Ishikawa (cell line): ENCODE results near the gene MUSTN1.

ENCODE experiments used
- CEBPB ChIP-seq: IDR thresholded peaks from 2 replicates; pipeline ENCODE4 v1.6.1; 2012
- CREB1 ChIP-seq: IDR thresholded peaks from 2 replicates; pipeline ENCODE4 v1.6.1; 2012; ENCODE audit warnings: low read depth
- EGR1 ChIP-seq: IDR thresholded peaks from 2 replicates; pipeline ENCODE4 v1.6.1; 2012
- EP300 ChIP-seq: IDR thresholded peaks from 2 replicates; pipeline ENCODE4 v1.6.1; 2012; ENCODE audit warnings: borderline replicate concordance
- FOXM1 ChIP-seq: IDR thresholded peaks from 2 replicates; pipeline ENCODE4 v1.6.1; 2012; ENCODE audit warnings: low read depth, borderline replicate concordance
- NFIC ChIP-seq: IDR thresholded peaks from 2 replicates; pipeline ENCODE4 v1.6.1; 2012
- RAD21 ChIP-seq: IDR thresholded peaks from 2 replicates; pipeline ENCODE4 v1.6.1; 2012; ENCODE audit warnings: low read depth
- TAF1 ChIP-seq: IDR thresholded peaks from 2 replicates; pipeline ENCODE4 v1.6.1; 2012; ENCODE audit warnings: low read depth, mild to moderate bottlenecking
- TCF12 ChIP-seq: IDR thresholded peaks from 2 replicates; pipeline ENCODE4 v1.6.1; 2012; ENCODE audit warnings: low read depth
- TEAD4 ChIP-seq: IDR thresholded peaks from 2 replicates; pipeline ENCODE4 v1.6.1; 2012
- YY1 ChIP-seq: IDR thresholded peaks from 2 replicates; pipeline ENCODE4 v1.6.1; 2012; ENCODE audit warnings: low read depth
- ZBTB7A ChIP-seq: IDR thresholded peaks from 2 replicates; pipeline ENCODE4 v1.6.1; 2012; ENCODE audit warnings: low read depth
- TF ChIP-seq, protein P1 (sequence below): IDR thresholded peaks from 2 replicates; pipeline ENCODE4 v1.6.1; 2012
- TF ChIP-seq, protein P2 (sequence below): IDR thresholded peaks from 2 replicates; pipeline ENCODE4 v1.6.1; 2012; ENCODE audit warnings: low read depth, mild to moderate bottlenecking
- TF ChIP-seq, protein P3 (sequence below): IDR thresholded peaks from 2 replicates; pipeline ENCODE4 v1.6.1; 2012

MUSTN1 gene

GRCh38 chr3:52829906-52830463 lies 4.8 kb downstream of the MUSTN1 start:
- TF ChIP-seq, protein P1, sequence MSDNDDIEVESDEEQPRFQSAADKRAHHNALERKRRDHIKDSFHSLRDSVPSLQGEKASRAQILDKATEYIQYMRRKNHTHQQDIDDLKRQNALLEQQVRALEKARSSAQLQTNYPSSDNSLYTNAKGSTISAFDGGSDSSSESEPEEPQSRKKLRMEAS = no peak
- TF ChIP-seq, protein P2, sequence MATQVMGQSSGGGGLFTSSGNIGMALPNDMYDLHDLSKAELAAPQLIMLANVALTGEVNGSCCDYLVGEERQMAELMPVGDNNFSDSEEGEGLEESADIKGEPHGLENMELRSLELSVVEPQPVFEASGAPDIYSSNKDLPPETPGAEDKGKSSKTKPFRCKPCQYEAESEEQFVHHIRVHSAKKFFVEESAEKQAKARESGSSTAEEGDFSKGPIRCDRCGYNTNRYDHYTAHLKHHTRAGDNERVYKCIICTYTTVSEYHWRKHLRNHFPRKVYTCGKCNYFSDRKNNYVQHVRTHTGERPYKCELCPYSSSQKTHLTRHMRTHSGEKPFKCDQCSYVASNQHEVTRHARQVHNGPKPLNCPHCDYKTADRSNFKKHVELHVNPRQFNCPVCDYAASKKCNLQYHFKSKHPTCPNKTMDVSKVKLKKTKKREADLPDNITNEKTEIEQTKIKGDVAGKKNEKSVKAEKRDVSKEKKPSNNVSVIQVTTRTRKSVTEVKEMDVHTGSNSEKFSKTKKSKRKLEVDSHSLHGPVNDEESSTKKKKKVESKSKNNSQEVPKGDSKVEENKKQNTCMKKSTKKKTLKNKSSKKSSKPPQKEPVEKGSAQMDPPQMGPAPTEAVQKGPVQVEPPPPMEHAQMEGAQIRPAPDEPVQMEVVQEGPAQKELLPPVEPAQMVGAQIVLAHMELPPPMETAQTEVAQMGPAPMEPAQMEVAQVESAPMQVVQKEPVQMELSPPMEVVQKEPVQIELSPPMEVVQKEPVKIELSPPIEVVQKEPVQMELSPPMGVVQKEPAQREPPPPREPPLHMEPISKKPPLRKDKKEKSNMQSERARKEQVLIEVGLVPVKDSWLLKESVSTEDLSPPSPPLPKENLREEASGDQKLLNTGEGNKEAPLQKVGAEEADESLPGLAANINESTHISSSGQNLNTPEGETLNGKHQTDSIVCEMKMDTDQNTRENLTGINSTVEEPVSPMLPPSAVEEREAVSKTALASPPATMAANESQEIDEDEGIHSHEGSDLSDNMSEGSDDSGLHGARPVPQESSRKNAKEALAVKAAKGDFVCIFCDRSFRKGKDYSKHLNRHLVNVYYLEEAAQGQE = no peak
- TF ChIP-seq ZBTB7A (no peak), TEAD4 (no peak), NFIC (no peak), EP300 (no peak), YY1 (no peak), EGR1 (no peak), CREB1 (no peak), RAD21 (no peak), TAF1 (no peak), TCF12 (no peak), FOXM1 (no peak)
- TF ChIP-seq, protein P3, sequence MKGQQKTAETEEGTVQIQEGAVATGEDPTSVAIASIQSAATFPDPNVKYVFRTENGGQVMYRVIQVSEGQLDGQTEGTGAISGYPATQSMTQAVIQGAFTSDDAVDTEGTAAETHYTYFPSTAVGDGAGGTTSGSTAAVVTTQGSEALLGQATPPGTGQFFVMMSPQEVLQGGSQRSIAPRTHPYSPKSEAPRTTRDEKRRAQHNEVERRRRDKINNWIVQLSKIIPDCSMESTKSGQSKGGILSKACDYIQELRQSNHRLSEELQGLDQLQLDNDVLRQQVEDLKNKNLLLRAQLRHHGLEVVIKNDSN = no peak

GRCh38 chr3:52829482-52829881 lies 5.3 kb downstream of the MUSTN1 start:
- no peak for TF ChIP-seq RAD21
- TF ChIP-seq, protein P1 = no peak
- TF ChIP-seq EGR1 = no peak
- no peak for TF ChIP-seq TCF12
- TF ChIP-seq, protein P3 = no peak
- TF ChIP-seq NFIC = no peak
- TF ChIP-seq TAF1 = no peak
- TF ChIP-seq, protein P2 = no peak
- TF ChIP-seq FOXM1 = no peak
- TF ChIP-seq EP300 = no peak
- TF ChIP-seq CREB1 = no peak
- no peak for TF ChIP-seq CEBPB
- no peak for TF ChIP-seq TEAD4
- TF ChIP-seq ZBTB7A = no peak
- no peak for TF ChIP-seq YY1

- TF ChIP-seq TCF12 = no peak
These were observed 6.9 kb downstream of the MUSTN1 start for GRCh38 chr3:52827866-52828376.

GRCh38 chr3:52827441-52827840 lies 7.4 kb downstream of the MUSTN1 start:
- TF ChIP-seq, protein P3 = no peak
- no peak for TF ChIP-seq TCF12
- TF ChIP-seq FOXM1 = no peak
- no peak for TF ChIP-seq RAD21
- no peak for TF ChIP-seq NFIC
- no peak for TF ChIP-seq YY1

- TF ChIP-seq, protein P2 = 0 out of 2 replicates have a peak, but pooled peaks have one; percentile 14
- TF ChIP-seq TEAD4 = no peak
These were observed 10.8 kb downstream of the MUSTN1 start for GRCh38 chr3:52824037-52824436.
